ENCODE measurements around the gene CNPY2.

The CNPY2 gene

DNA sequence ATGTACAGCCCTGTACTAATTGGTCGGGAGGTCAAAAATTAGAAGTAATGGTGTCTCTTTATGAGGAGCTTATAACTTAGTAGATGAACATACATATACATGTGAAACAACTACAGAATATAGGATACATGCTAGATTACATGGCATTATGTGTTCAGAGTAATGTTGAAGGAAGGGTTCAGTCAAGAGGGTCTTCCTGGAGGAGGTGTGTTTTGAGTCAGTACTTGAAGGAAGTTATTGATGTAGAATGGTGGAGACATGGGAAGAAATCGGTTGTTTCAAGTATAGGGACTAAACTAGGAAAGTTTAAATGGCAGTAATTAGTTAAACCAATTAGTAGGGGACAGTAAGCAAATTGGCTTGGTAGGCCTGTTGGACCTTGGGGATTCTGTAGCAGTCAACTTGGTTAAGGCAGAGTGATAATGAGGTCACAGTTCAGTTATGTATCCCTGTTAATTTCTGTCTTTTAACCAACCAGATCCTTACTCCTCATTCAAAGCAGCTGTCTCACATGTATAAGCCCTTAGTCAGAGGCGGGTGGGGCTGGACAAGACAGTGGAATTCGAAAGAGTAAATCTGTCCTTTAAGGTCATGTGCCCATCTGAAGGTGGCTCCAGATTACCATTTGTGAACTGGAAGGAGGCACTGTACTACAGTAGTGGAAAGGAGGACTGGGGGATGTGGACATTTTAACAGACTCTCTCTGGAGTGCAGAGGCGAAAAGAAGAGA, 54.1 kb downstream of the CNPY2 start:
- DNase-seq, result no peak

DNA sequence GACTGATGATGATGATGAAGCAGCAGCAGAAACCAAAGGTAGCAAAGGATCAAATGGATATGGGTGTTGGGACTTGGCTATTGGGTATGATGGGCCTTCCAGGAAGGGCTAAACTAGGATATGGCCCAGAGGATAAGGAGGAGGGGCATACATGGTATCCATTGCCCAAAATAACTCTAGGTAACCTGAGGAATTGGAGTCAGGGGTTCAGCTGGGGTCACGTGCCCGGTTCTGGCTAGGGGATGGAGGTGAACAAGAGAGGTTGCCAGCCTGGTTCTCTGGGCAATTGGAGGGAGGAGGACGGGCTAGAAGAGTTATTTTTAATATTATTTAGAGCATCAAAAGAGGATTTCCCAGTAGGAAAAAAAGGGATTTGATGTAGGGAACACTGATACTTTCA, 54.9 kb downstream of the CNPY2 start:
- no peak for DNase-seq

DNA sequence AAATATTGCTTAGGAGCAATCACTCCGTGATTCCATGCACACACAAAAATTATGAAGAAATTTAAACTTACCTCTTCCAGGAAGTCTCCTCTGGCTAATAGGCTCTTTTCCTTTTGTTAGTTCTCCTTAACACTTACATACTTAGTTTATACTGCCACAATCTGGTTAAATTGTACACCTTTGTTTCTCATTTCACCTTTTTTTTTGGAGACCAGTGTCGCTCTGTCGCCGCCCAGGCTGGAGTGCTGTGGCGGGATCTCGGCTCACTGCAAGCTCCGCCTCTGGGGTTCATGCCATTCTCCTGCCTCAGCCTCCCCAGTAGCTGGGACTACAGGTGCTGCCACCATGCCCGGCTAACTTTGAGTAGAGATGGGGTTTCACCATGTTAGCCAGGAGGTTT, 55.4 kb downstream of the CNPY2 start:
- DNase-seq, result no peak
